Tibial nerve (tissue), 4 donors: Measurements from ENCODE around the gene TSEN15. TPM values are rescaled to one million over a fixed set of nuclear protein-coding genes. Genes with fewer than 3 reads are reported as not detected.
"Not testable (repeated sequence)": the region's sequence is repeated elsewhere in the genome, so short reads cannot be mapped to it uniquely, and the experiment has no call there.

ENCODE experiments used
- DNase-seq, 2 donors: peaks; one replicate each; pipeline ENCODE4 v3.0.0-alpha.2; 2019; ENCODE audit warnings: low spot score in 2 of 2
- H3K27ac ChIP-seq, 4 donors: fragments of 200-600 bp; sonication (generic) in 3 of 4; one replicate each; pipeline ENCODE4 v1.5.1; 2017 to 2019; ENCODE audit warnings: mild to moderate bottlenecking in 1 of 4
- H3K27me3 ChIP-seq, 2 donors: fragments of 200-600 bp; sonication (generic) in 1 of 2; one replicate each; pipeline versions ENCODE4 v1.5.1 to v1.6.0; 2017 to 2019
- H3K36me3 ChIP-seq, 3 donors: fragments of 200-600 bp; sonication (generic); one replicate each; pipeline ENCODE4 v1.5.1; 2018 to 2019
- H3K4me1 ChIP-seq, 4 donors: fragments of 200-600 bp; sonication (generic) in 3 of 4; one replicate each; pipeline ENCODE4 v1.5.1; 2017 to 2019
- H3K4me3 ChIP-seq, 4 donors: fragments of 200-600 bp; sonication (generic) in 3 of 4; one replicate each; pipeline ENCODE4 v1.5.1; 2017 to 2019; ENCODE audit warnings: mild to moderate bottlenecking in 1 of 4, moderate library complexity in 1 of 4
- H3K9me3 ChIP-seq, 4 donors: fragments of 200-600 bp; sonication (generic) in 3 of 4; one replicate each; pipeline ENCODE4 v1.5.1; 2017 to 2019
- EP300 ChIP-seq, 2 donors: sonication (generic); formaldehyde crosslinking; IDR thresholded peaks; one replicate each; pipeline ENCODE4 v1.6.1; 2017; ENCODE audit warnings: antibody characterized with exemption in 2 of 2, mild to moderate bottlenecking in 1 of 2
- POLR2A ChIP-seq, 2 donors: fragments of 450-650 bp; IDR thresholded peaks; one replicate each; pipeline ENCODE4 v1.6.1; 2017; ENCODE audit warnings: antibody characterized with exemption in 2 of 2, mild to moderate bottlenecking in 2 of 2, moderate library complexity in 2 of 2
- WGBS, 2 donors: methylation state at CpG; one replicate each; pipeline ENCODE4 v1.1.5; 2018; 5-methylcytosine and 5-hydroxymethylcytosine counted together
- total RNA-seq, 4 donors: library from RNA; depleted of rRNA; stranded (reverse); fragments of >200 nt; gene quantifications; one replicate each; pipeline ENCODE4 v1.1.0, GENCODE V29; 2016
- TF ChIP-seq, protein P1 (sequence below), 5 experiments: fragments of 200-600 bp in 3 of 5; fragments of 450-650 bp in 2 of 5; sonication (generic) in 3 of 5; IDR thresholded peaks; one replicate each; pipeline ENCODE4 v1.5.1; 2016 to 2019; ENCODE audit warnings: antibody characterized with exemption in 5 of 5, mild to moderate bottlenecking in 3 of 5, moderate library complexity in 2 of 5

Gene TSEN15
- total RNA-seq, 4 donors from 2014 or later = 25.5 to 36.5 (median 31.5) TPM

- WGBS, 2 donors = 91 to 94% methylated on average over 2 of the region's 2 CpGs
Observed at GRCh38 chr1:184093071-184093470, 41.5 kb downstream of the TSEN15 start.

GRCh38 chr1:184096005-184096404 lies 44.5 kb downstream of the TSEN15 start:
- 89 to 92% methylated on average over 1 of the region's 1 CpG for WGBS, 2 donors
- no peak for DNase-seq
- TF ChIP-seq, protein P1, sequence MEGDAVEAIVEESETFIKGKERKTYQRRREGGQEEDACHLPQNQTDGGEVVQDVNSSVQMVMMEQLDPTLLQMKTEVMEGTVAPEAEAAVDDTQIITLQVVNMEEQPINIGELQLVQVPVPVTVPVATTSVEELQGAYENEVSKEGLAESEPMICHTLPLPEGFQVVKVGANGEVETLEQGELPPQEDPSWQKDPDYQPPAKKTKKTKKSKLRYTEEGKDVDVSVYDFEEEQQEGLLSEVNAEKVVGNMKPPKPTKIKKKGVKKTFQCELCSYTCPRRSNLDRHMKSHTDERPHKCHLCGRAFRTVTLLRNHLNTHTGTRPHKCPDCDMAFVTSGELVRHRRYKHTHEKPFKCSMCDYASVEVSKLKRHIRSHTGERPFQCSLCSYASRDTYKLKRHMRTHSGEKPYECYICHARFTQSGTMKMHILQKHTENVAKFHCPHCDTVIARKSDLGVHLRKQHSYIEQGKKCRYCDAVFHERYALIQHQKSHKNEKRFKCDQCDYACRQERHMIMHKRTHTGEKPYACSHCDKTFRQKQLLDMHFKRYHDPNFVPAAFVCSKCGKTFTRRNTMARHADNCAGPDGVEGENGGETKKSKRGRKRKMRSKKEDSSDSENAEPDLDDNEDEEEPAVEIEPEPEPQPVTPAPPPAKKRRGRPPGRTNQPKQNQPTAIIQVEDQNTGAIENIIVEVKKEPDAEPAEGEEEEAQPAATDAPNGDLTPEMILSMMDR (IDR thresholded peaks at IDR 0.05) = no peak
- no peak for TF ChIP-seq POLR2A (IDR thresholded peaks at IDR 0.05)
- TF ChIP-seq EP300 (IDR thresholded peaks at IDR 0.05) = no peak

More at GRCh38 chr1:184093071-184093470, 41.5 kb downstream of the TSEN15 start:
- Histone ChIP-seq H3K9me3 (no peaks in the 10 kb centered on the region), H3K4me1 (no peaks in the 10 kb centered on the region), H3K36me3 (peaks cover 0 to 5% (median 0%) of the 10 kb centered on the region in 3 donors), H3K27me3 (no peaks in the 10 kb centered on the region), H3K4me3 (no peak overlapping the region), H3K27ac (no peak overlapping the region)
- DNase-seq = no peak
- TF ChIP-seq POLR2A (IDR thresholded peaks at IDR 0.05) (no peak), EP300 (IDR thresholded peaks at IDR 0.05) (no peak)
- TF ChIP-seq, protein P1 (IDR thresholded peaks at IDR 0.05) = no peak

DNA sequence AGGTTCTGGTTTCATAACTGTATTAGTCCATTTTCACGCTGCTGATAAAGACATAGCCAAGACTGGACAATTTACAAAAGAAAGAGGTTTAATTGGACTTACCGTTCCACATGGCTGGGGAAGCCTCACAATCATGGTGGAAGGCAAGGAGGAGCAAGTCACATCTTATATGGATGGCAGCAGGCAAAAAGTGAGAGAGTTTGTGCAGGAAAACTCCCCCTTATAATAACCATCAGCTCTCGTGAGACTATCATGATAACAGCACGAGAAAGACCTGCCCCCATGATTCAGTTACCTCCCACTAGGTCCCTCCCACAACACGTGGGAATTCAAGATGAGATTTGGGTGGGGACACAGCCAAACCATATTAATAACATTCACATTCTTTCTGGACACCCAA lies 45.0 kb downstream of the TSEN15 start:
- not testable (repeated sequence) for H3K27ac ChIP-seq, H3K27me3 ChIP-seq, H3K4me3 ChIP-seq, H3K36me3 ChIP-seq, H3K9me3 ChIP-seq, DNase-seq, H3K4me1 ChIP-seq
- 84 to 88% methylated on average over 5 of the region's 5 CpGs for WGBS, 2 donors

More at GRCh38 chr1:184096005-184096404, 44.5 kb downstream of the TSEN15 start:
- Histone ChIP-seq H3K4me1 (no peaks in the 10 kb centered on the region), H3K9me3 (no peaks in the 10 kb centered on the region), H3K27me3 (no peaks in the 10 kb centered on the region), H3K27ac (no peak overlapping the region), H3K4me3 (no peak overlapping the region), H3K36me3 (peaks cover 0 to 5% (median 0%) of the 10 kb centered on the region in 3 donors)

DNA sequence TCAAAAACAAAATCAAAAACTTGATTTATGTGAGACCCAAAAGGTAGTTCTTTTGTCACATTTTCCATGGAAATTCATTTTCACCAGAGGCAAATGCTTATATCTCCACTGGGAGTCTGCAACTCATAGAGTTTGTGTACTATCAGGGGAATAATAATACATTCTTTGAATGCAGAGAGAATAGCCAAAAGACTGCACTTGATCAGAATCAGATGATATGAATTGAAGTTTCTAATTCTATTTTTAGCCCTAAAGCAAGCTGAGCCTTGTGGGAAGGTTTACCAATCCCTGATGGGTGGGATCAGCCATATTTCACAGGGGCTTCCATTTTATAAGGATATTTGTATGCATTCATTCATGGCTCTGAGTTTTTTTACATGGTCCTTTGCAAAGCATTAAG lies 49.6 kb downstream of the TSEN15 start:
- TF ChIP-seq EP300 (IDR thresholded peaks at IDR 0.05) (no peak), POLR2A (IDR thresholded peaks at IDR 0.05) (no peak)
- TF ChIP-seq, protein P1 (IDR thresholded peaks at IDR 0.05) = no peak
- H3K4me1 ChIP-seq = no peaks in the 10 kb centered on the region
- peaks cover 0 to 21% (median 0%) of the 10 kb centered on the region in 4 donors for H3K9me3 ChIP-seq
- H3K27ac ChIP-seq = no peak overlapping the region
- no peaks in the 10 kb centered on the region for H3K36me3 ChIP-seq
- DNase-seq = no peak
- H3K4me3 ChIP-seq = no peak overlapping the region
- H3K27me3 ChIP-seq = no peaks in the 10 kb centered on the region

DNA sequence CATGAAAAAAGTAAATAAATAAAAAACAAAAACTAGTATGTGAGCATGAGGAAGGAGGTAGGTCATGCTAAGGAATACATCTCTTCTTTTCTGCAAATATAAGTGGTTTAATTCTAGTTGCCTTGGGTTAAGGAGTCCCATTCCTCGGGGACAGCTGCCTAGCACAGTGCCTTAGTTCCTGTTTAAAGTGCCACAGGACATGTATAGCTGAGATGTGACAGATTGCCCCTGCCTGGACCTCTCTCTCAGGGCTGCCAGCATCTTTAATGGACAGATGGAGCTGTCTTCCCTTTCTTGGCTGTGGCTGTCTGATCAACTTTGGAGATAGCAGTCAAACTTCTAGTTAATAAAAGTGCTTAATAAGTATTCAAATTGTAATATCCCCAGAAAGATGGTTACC lies 50.0 kb downstream of the TSEN15 start:
- Histone ChIP-seq H3K4me3 (no peak overlapping the region), H3K27ac (no peak overlapping the region), H3K9me3 (peaks cover 0 to 23% (median 0%) of the 10 kb centered on the region in 4 donors), H3K4me1 (no peaks in the 10 kb centered on the region), H3K27me3 (no peaks in the 10 kb centered on the region), H3K36me3 (no peaks in the 10 kb centered on the region)
- TF ChIP-seq POLR2A (IDR thresholded peaks at IDR 0.05) (no peak), EP300 (IDR thresholded peaks at IDR 0.05) (no peak)
- TF ChIP-seq, protein P1 (IDR thresholded peaks at IDR 0.05) = no peak
- WGBS, 2 donors = 61 to 71% methylated on average over 1 of the region's 1 CpG
- no peak for DNase-seq
